Measurements from ENCODE around the gene ANKRD26.

Gene ANKRD26

GRCh38 chr10:26997610-26998009 lies 102.7 kb downstream of the ANKRD26 start:
- Histone ChIP-seq H3K9me3 (ENCODE audit: control insufficient read depth, insufficient read depth, low read length) (peaks cover 2% of the 10 kb centered on the region), H3K36me3 (ENCODE audit: control insufficient read depth, insufficient read depth, low read length) (no peaks in the 10 kb centered on the region), H3K9ac (ENCODE audit: low read depth, low read length) (no peak overlapping the region), H3K4me1 (ENCODE audit: control insufficient read depth, insufficient read depth, low read length) (no peaks in the 10 kb centered on the region), H3K4me3 (ENCODE audit: low read depth, low read length) (no peak overlapping the region), H3K27me3 (ENCODE audit: control insufficient read depth, insufficient read depth, low read length) (no peaks in the 10 kb centered on the region)

- Histone ChIP-seq H3K27me3 (ENCODE audit: control insufficient read depth, insufficient read depth, low read length) (no peaks in the 10 kb centered on the region), H3K9me3 (ENCODE audit: control insufficient read depth, insufficient read depth, low read length) (no peaks in the 10 kb centered on the region), H3K4me3 (ENCODE audit: low read depth, low read length) (no peak overlapping the region), H3K9ac (ENCODE audit: low read depth, low read length) (no peak overlapping the region), H3K4me1 (ENCODE audit: control insufficient read depth, insufficient read depth, low read length) (no peaks in the 10 kb centered on the region), H3K36me3 (ENCODE audit: control insufficient read depth, insufficient read depth, low read length) (no peaks in the 10 kb centered on the region)
These were observed 105.6 kb downstream of the ANKRD26 start for GRCh38 chr10:26994743-26995142.

GRCh38 chr10:26987851-26988250 lies 112.4 kb downstream of the ANKRD26 start:
- H3K9me3 ChIP-seq (ENCODE audit: control insufficient read depth, insufficient read depth, low read length), result no peaks in the 10 kb centered on the region
- H3K9ac ChIP-seq (ENCODE audit: low read depth, low read length), result no peak overlapping the region
- no peaks in the 10 kb centered on the region for H3K27me3 ChIP-seq (ENCODE audit: control insufficient read depth, insufficient read depth, low read length)
- H3K4me3 ChIP-seq (ENCODE audit: low read depth, low read length), result no peak overlapping the region
- H3K4me1 ChIP-seq (ENCODE audit: control insufficient read depth, insufficient read depth, low read length), result no peaks in the 10 kb centered on the region
- no peaks in the 10 kb centered on the region for H3K36me3 ChIP-seq (ENCODE audit: control insufficient read depth, insufficient read depth, low read length)

GRCh38 chr10:26983156-26983555 lies 117.1 kb downstream of the ANKRD26 start:
- no peaks in the 10 kb centered on the region for H3K4me1 ChIP-seq (ENCODE audit: control insufficient read depth, insufficient read depth, low read length)
- H3K4me3 ChIP-seq (ENCODE audit: low read depth, low read length), result no peak overlapping the region
- H3K36me3 ChIP-seq (ENCODE audit: control insufficient read depth, insufficient read depth, low read length), result no peaks in the 10 kb centered on the region
- H3K9ac ChIP-seq (ENCODE audit: low read depth, low read length), result no peak overlapping the region
- H3K9me3 ChIP-seq (ENCODE audit: control insufficient read depth, insufficient read depth, low read length), result no peaks in the 10 kb centered on the region
- H3K27me3 ChIP-seq (ENCODE audit: control insufficient read depth, insufficient read depth, low read length), result no peaks in the 10 kb centered on the region

GRCh38 chr10:26982058-26982457 lies 118.2 kb downstream of the ANKRD26 start:
- H3K4me1 ChIP-seq (ENCODE audit: control insufficient read depth, insufficient read depth, low read length), result no peaks in the 10 kb centered on the region
- H3K4me3 ChIP-seq (ENCODE audit: low read depth, low read length), result no peak overlapping the region
- no peaks in the 10 kb centered on the region for H3K36me3 ChIP-seq (ENCODE audit: control insufficient read depth, insufficient read depth, low read length)
- no peak overlapping the region for H3K9ac ChIP-seq (ENCODE audit: low read depth, low read length)
- H3K27me3 ChIP-seq (ENCODE audit: control insufficient read depth, insufficient read depth, low read length), result no peaks in the 10 kb centered on the region
- no peaks in the 10 kb centered on the region for H3K9me3 ChIP-seq (ENCODE audit: control insufficient read depth, insufficient read depth, low read length)

GRCh38 chr10:26981232-26981824 lies 119.0 kb downstream of the ANKRD26 start:
- no peak overlapping the region for H3K4me3 ChIP-seq (ENCODE audit: low read depth, low read length)
- no peak overlapping the region for H3K9ac ChIP-seq (ENCODE audit: low read depth, low read length)
- H3K4me1 ChIP-seq (ENCODE audit: control insufficient read depth, insufficient read depth, low read length), result no peaks in the 10 kb centered on the region
- H3K9me3 ChIP-seq (ENCODE audit: control insufficient read depth, insufficient read depth, low read length), result no peaks in the 10 kb centered on the region
- no peaks in the 10 kb centered on the region for H3K27me3 ChIP-seq (ENCODE audit: control insufficient read depth, insufficient read depth, low read length)
- no peaks in the 10 kb centered on the region for H3K36me3 ChIP-seq (ENCODE audit: control insufficient read depth, insufficient read depth, low read length)

GRCh38 chr10:26978519-26978918 lies 121.8 kb downstream of the ANKRD26 start:
- Histone ChIP-seq H3K9ac (ENCODE audit: low read depth, low read length) (no peak overlapping the region), H3K4me3 (ENCODE audit: low read depth, low read length) (no peak overlapping the region), H3K4me1 (ENCODE audit: control insufficient read depth, insufficient read depth, low read length) (no peaks in the 10 kb centered on the region), H3K36me3 (ENCODE audit: control insufficient read depth, insufficient read depth, low read length) (no peaks in the 10 kb centered on the region), H3K27me3 (ENCODE audit: control insufficient read depth, insufficient read depth, low read length) (no peaks in the 10 kb centered on the region), H3K9me3 (ENCODE audit: control insufficient read depth, insufficient read depth, low read length) (no peaks in the 10 kb centered on the region)

- no peaks in the 10 kb centered on the region for H3K9me3 ChIP-seq (ENCODE audit: control insufficient read depth, insufficient read depth, low read length)
- no peaks in the 10 kb centered on the region for H3K36me3 ChIP-seq (ENCODE audit: control insufficient read depth, insufficient read depth, low read length)
- no peaks in the 10 kb centered on the region for H3K4me1 ChIP-seq (ENCODE audit: control insufficient read depth, insufficient read depth, low read length)
- no peak overlapping the region for H3K9ac ChIP-seq (ENCODE audit: low read depth, low read length)
- H3K4me3 ChIP-seq (ENCODE audit: low read depth, low read length), result no peak overlapping the region
- no peaks in the 10 kb centered on the region for H3K27me3 ChIP-seq (ENCODE audit: control insufficient read depth, insufficient read depth, low read length)
These were observed 122.7 kb downstream of the ANKRD26 start for GRCh38 chr10:26977635-26978034.

- H3K36me3 ChIP-seq (ENCODE audit: control insufficient read depth, insufficient read depth, low read length), result no peaks in the 10 kb centered on the region
- H3K9ac ChIP-seq (ENCODE audit: low read depth, low read length), result no peak overlapping the region
- no peaks in the 10 kb centered on the region for H3K4me1 ChIP-seq (ENCODE audit: control insufficient read depth, insufficient read depth, low read length)
- H3K4me3 ChIP-seq (ENCODE audit: low read depth, low read length), result no peak overlapping the region
- H3K27me3 ChIP-seq (ENCODE audit: control insufficient read depth, insufficient read depth, low read length), result no peaks in the 10 kb centered on the region
- no peaks in the 10 kb centered on the region for H3K9me3 ChIP-seq (ENCODE audit: control insufficient read depth, insufficient read depth, low read length)
These were observed 129.6 kb downstream of the ANKRD26 start for GRCh38 chr10:26970667-26971066.

GRCh38 chr10:26969145-26969926 lies 131.0 kb downstream of the ANKRD26 start:
- no peak overlapping the region for H3K4me3 ChIP-seq (ENCODE audit: low read depth, low read length)

GRCh38 chr10:26962835-26963234 lies 137.5 kb downstream of the ANKRD26 start:
- Histone ChIP-seq H3K27me3 (ENCODE audit: control insufficient read depth, insufficient read depth, low read length) (no peaks in the 10 kb centered on the region), H3K9me3 (ENCODE audit: control insufficient read depth, insufficient read depth, low read length) (no peaks in the 10 kb centered on the region), H3K9ac (ENCODE audit: low read depth, low read length) (no peak overlapping the region), H3K4me1 (ENCODE audit: control insufficient read depth, insufficient read depth, low read length) (no peaks in the 10 kb centered on the region), H3K4me3 (ENCODE audit: low read depth, low read length) (no peak overlapping the region), H3K36me3 (ENCODE audit: control insufficient read depth, insufficient read depth, low read length) (no peaks in the 10 kb centered on the region)

More at GRCh38 chr10:26969145-26969926, 131.0 kb downstream of the ANKRD26 start:
- Histone ChIP-seq H3K4me1 (ENCODE audit: control insufficient read depth, insufficient read depth, low read length) (no peaks in the 10 kb centered on the region), H3K27me3 (ENCODE audit: control insufficient read depth, insufficient read depth, low read length) (no peaks in the 10 kb centered on the region), H3K36me3 (ENCODE audit: control insufficient read depth, insufficient read depth, low read length) (no peaks in the 10 kb centered on the region), H3K9ac (ENCODE audit: low read depth, low read length) (no peak overlapping the region), H3K9me3 (ENCODE audit: control insufficient read depth, insufficient read depth, low read length) (no peaks in the 10 kb centered on the region)

- Histone ChIP-seq H3K27me3 (ENCODE audit: control insufficient read depth, insufficient read depth, low read length) (no peaks in the 10 kb centered on the region), H3K9ac (ENCODE audit: low read depth, low read length) (no peak overlapping the region), H3K9me3 (ENCODE audit: control insufficient read depth, insufficient read depth, low read length) (no peaks in the 10 kb centered on the region), H3K4me1 (ENCODE audit: control insufficient read depth, insufficient read depth, low read length) (no peaks in the 10 kb centered on the region), H3K36me3 (ENCODE audit: control insufficient read depth, insufficient read depth, low read length) (no peaks in the 10 kb centered on the region), H3K4me3 (ENCODE audit: low read depth, low read length) (no peak overlapping the region)
These were observed 140.0 kb downstream of the ANKRD26 start for GRCh38 chr10:26960308-26960707.

Data from iPS-15b (cell line).